ENCODE data around the gene XDH.

XDH gene

GRCh38 chr2:31363956-31364750 is 50.4 kb downstream of the XDH start:
- no peak for DNase-seq

- no peak for DNase-seq
Observed at GRCh38 chr2:31362581-31362980, 52.0 kb downstream of the XDH start.

- DNase-seq: no peak
Observed at GRCh38 chr2:31359229-31359628, 55.3 kb downstream of the XDH start.

- DNase-seq: no peak
Observed at GRCh38 chr2:31354837-31355236, 59.7 kb downstream of the XDH start.

- no peak for DNase-seq
Observed at GRCh38 chr2:31353179-31353578, 61.4 kb downstream of the XDH start.

- no peak for DNase-seq
Observed at GRCh38 chr2:31349684-31350083, 64.9 kb downstream of the XDH start.

GRCh38 chr2:31349160-31349559 is 65.4 kb downstream of the XDH start:
- no peak for DNase-seq

- no peak for DNase-seq
Observed at GRCh38 chr2:31348618-31349017, 65.9 kb downstream of the XDH start.

GRCh38 chr2:31347750-31348149 is 66.8 kb downstream of the XDH start:
- DNase-seq: no peak

- no peak for DNase-seq
Observed at GRCh38 chr2:31347319-31347718, 67.2 kb downstream of the XDH start.

GRCh38 chr2:31344447-31344846 is 70.1 kb downstream of the XDH start:
- no peak for DNase-seq

GRCh38 chr2:31341351-31341750 is 73.2 kb downstream of the XDH start:
- no peak for DNase-seq

GRCh38 chr2:31339696-31340095 is 74.8 kb downstream of the XDH start:
- no peak for DNase-seq

GRCh38 chr2:31337860-31338259 is 76.7 kb downstream of the XDH start:
- DNase-seq: no peak

- no peak for DNase-seq
Observed at GRCh38 chr2:31337197-31337596, 77.3 kb downstream of the XDH start.

- no peak for DNase-seq
Observed at GRCh38 chr2:31335921-31336585, 78.5 kb downstream of the XDH start.

GRCh38 chr2:31334311-31335026 is 80.1 kb downstream of the XDH start:
- DNase-seq: no peak

GRCh38 chr2:31333527-31334183 is 80.9 kb downstream of the XDH start:
- peak; percentile 61 for DNase-seq

- no peak for DNase-seq
Observed at GRCh38 chr2:31333046-31333445, 81.5 kb downstream of the XDH start.

GRCh38 chr2:31332521-31332920 is 82.0 kb downstream of the XDH start:
- no peak for DNase-seq

- DNase-seq: no peak
Observed at GRCh38 chr2:31331156-31331555, 83.4 kb downstream of the XDH start.

GRCh38 chr2:31329081-31329625 is 85.4 kb downstream of the XDH start:
- DNase-seq: no peak

GRCh38 chr2:31328026-31328425 is 86.5 kb downstream of the XDH start:
- no peak for DNase-seq

All from activated effector memory CD4-positive, alpha-beta T cell treated with Interleukin-2 at 50 U/mL for 16 hours (primary cell).